ENCODE results near the gene ATG4B.
"Not testable (repeated sequence)": the region's sequence is repeated elsewhere in the genome, so short reads cannot be mapped to it uniquely, and the experiment has no call there.

The ATG4B gene

DNA sequence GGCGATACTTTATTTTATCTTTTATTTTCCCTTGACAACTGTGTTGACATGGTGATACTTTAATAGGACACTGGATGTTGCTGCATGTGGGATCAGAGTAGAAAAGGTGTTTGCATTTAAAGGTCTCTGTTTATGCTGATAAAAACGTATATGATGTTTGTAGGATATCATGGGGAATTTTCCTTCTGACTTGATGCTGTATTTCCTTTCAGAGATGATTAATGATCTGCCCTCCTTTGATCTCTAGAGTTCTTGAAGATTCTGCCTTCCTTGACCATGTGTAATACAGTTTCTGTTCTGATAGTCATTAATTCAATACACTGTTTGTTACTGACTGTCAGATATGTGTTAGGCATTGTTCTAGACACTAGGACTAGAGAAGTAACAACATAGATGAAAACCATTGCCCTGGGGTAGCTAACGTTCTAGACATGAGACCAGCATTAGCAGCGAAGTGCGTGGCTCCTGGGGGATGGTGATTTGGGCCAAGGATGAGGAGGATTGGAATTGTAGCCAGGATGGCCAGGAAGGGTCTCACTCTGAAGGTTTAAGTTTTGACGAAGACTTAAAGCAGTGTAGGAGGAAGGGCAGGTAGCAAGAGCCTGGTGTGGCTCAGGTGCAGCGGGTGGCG lies 2.8 kb downstream of the ATG4B start:
- no peak for DNase-seq (ENCODE audit: low spot score)

DNA sequence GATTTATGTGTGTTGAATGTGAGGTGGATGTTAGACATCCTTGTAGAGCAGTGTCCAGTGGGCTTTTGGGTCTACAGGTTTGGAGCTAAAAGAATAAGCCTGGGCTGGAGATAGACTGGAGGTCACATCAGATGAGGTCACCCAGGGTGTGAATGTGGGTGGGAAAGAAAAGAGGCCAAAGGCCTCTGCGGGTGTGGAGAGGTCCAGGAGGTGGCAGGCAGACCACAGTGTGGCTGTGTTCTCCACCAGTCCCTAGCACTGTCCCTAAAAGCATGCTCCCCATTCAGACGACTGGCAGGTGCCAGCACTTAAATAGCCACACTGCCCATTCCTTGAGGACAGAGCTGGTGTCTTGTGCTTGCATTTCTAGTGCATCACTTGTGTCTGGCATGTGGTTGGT lies 4.1 kb downstream of the ATG4B start:
- no peak for DNase-seq (ENCODE audit: low spot score)

DNA sequence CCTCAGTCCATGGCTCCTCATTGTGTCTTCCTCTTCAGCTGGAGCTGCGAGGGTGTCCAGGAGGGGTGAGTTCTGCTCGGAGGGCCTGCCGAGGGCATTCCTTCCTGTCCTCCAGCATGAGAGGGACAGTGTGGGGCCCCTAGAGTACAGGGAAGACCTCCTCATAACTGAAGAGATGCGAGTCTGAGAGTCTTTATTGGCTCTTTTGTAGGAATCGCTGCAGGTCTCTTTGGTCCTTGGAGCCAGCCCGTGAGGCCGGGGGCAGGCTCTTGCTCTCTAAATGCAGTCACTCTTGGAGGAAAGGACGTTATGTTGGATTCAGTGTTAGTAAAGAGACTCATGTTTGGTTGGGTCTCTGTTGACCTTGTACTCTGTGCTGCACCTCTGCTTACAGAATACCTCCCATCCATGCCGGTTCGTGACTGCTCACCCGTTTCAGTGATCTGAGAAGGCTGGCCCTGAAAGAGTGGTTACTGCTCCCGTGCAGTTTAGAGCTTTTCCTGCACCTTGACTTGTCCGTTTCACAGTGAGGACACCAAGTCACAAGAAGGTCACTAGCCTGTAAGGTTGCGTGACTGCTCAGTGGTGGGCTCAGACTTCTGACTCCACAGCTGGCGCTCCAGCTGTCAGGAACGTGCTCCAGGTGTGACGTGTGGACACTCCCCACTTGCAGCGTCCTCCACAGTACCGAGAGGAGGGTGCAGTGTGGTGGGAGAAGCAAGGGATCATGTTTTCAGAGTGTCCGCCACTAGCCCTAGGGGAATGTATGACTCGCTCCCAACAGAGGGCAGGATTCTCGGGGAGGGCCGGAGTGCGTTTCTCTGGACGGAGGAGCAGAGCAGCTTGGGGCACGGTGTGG lies 7.8 kb downstream of the ATG4B start:
- DNase-seq (ENCODE audit: low spot score): no peak

DNA sequence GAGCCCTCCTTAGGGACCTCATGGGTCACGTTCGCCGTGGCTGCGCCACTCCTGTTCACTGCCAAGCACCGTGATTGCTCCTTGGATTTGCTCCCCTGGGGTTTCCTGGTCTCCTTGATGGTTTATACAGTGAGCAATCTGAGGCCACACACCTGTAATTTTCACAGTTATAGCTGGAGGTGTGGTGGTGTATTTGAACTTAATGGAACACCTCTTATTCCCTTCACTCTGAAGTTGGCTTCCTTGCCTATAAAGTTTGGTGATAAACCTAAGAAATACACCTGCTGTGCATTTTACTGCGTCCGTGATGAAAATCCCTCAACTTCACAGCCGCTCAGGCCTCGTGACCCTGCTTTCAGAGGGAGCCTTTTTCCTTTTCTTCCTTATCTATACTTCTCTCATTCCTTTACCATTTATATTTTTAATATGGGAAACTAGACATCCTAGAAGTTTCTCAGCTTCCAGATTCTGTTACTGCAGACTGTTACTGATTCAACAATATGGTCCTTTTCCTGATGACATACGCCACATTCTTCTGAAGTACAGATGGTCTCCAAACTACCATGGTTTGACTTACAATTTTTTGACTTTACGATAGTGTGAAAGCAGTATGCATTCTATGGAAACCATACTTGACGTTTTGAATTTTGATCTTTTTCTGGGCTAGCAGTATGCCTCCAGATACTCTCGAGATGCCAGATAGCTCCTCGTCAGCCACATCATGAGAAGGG lies 8.6 kb downstream of the ATG4B start:
- no peak for DNase-seq (ENCODE audit: low spot score)

DNA sequence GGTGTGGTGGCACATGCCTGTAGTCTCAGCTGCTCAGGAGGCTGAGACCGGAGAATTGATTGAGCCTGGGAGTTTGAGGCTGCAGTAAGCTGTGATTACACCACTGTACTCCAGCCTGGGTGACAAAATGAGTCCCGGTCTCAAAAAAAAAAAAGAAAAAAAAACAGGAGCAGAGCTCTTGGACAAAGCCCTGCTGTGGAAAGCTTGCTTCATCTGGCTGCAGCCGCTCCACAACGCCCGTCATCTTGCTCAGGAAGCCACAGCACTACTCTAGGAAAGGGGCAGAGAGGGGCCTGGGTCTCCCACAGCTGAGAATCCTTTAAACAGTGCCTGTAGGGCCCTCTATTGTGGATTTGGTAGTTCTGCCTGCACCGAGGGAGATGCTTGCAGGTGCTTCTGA lies 11.0 kb downstream of the ATG4B start:
- no peak for DNase-seq (ENCODE audit: low spot score)

DNA sequence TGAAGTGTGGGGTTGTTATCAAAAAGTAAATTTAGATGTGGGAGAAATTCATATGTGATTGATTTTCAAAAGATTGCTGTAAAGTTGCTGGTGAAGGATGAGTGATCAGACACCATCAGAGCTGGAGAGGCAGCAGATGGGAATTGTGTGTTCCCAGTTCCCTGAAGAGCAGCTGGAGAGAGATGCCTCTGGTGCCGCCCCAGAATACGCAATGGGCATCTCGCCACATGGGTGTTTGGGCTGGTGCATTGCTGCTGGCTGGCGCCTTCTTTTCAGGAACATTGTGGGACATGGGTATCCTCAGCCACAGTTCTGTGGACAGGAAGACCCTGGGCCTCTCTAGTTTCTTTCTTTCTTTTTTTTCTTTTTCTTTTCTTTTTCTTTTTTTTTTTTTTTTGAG lies 11.9 kb downstream of the ATG4B start:
- no peak for DNase-seq (ENCODE audit: low spot score)

DNA sequence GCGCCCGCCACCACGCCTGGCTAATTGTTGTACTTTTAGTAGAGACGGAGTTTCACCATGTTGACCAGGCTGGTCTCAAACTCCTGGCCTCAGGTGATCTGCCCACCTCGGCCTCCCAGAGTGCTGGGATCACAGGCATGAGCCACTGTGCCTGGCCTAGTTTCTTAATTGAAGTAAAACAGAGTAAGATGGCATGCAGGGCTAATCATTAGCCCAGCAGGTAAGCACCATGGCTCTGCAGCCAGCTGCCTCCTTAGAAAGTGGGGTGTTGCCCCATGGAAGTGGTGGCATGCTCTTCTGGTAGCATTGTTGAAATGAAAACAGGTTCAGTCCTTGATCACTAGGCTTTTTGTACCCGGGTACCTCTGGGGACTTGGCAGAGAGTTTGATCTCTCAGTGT lies 12.4 kb downstream of the ATG4B start:
- DNase-seq (ENCODE audit: low spot score): no peak

DNA sequence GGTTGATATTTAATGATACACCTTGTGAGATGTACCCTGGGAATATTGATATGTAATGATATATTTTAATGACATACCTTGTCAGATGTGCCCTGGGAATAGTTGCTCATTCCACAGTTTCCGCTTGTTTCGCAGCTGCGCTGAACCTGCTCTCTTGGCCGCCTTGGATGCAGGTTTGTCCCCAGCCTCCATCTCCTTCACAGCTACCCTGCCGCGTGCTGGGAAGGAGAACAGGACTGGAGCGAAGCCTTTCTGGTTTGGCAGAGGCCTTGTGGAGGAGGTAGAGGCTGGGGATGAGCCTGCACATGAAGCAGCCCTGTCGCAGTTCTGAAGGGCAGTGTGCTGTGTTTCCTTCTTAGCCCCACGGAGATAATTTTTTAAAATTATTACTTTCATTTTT lies 14.6 kb downstream of the ATG4B start:
- no peak for DNase-seq (ENCODE audit: low spot score)

DNA sequence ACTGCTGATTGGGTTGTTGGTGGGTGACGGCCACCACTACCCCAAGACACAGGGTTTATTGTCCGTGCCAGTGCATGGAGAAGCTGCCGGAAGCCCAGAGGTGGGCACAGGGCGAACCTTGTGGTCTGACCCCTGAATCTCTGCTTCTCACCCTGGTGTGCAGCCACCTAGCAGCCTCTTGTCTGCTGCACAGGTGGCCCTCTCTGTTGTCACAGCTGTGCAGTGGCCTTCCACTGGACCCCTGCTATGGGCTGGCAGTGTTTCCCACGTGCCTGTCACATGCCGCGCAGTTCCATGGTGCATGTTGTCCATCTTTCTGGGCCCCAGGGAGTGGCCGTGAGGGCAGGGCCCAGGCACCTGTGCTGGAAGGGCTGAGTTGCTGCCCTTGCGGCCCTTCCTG lies 15.2 kb downstream of the ATG4B start:
- DNase-seq (ENCODE audit: low spot score): no peak

DNA sequence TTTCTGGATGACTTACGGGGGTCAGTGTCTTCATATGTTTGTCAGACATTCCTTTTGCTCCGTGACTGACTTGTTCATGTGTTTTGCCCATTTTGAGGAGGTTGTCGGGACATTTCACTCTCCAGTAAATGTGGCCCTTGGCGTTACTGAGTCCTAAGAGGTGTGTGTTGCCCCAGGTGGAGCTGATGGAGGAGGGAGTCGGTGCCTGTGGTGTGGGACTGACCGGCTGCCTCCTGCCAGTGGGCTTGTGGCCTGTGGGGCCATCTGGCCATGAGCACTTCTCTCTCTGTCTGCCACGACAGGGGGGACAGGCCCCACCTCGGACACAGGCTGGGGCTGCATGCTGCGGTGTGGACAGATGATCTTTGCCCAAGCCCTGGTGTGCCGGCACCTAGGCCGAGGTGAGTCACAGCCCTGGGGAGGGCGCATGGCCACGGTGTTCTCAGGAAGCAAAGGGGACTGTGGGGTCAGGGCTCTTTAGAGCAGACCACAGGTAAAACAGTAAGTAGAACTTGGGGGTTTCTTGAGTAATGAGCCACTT lies 15.8 kb downstream of the ATG4B start:
- DNase-seq (ENCODE audit: low spot score): no peak

DNA sequence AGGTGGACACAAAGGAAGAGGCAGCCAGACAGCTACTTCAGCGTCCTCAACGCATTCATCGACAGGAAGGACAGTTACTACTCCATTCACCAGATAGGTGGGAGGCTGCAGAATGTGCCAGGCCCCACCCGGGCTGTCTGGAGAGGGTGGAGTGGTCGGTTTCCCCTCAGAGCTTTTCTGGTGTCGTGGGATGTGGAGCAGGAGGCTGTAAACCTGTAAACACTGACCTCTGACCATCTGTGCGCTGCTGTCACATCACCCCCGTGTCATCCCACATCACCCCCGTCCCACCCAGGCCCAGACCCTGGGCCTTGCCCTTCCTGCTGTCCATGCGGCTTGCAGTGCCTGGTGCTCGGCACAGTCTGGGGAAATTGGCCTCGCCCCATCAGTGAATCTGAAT lies 17.1 kb downstream of the ATG4B start:
- no peak for DNase-seq (ENCODE audit: low spot score)

DNA sequence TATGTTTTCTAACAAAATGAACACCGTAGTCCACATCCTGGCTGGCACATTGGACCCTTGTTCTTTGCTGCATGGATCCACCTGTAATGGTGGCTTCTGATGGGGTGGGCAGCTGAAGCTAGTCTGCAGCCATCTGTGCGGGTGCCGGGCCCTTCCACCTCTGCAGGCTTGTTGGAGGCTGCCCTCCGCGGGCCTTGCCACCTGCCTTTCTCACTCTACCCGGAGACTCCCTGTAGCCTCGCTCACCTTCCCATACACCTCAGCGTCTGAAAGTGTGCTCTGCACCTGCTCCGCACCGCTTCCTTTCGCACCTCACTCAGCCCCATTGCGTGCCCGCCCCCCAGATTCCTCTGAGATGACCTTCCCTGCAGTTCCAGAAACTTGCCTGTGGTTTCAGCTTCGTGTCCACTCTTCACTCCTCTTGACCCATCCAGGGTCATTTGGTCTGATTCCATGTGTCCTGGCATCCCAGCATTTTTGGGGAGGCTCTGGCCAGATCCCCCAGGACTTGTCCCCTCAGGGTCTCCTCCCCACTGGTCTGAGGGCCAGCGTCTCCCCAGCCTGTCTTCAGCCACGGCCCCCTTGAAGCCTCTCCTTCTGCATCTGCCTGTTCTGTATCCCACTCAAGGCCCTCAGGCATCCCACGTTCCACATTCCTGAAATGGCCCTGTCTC lies 18.2 kb downstream of the ATG4B start:
- no peak for DNase-seq (ENCODE audit: low spot score)

DNA sequence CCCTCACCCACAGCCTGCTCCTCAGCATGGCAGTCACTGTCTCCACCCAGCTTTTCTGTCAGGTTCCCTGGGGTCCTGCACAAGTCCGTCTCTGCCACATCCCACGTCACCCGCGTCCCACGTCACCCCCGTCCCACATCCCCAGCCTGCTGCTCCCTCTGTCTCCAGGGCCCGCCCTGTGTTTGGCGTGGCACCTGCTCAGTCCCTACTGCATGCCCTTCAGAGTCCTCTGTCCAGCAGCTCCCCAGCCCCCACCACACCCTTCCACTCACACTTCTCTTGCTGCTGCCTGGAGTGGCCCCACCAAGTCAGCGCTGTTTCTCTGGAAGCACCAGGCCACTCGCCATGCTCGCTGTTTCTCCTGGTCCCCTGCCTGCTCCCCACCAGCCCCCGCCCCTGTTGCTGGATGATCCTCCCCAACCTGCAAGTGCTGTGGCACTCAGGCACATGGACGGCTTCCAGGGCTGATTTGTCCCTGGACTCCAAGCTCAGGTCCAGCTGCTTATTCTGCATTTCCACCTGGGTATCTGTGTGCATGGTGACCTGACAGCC lies 18.8 kb downstream of the ATG4B start:
- DNase-seq (ENCODE audit: low spot score): no peak

DNA sequence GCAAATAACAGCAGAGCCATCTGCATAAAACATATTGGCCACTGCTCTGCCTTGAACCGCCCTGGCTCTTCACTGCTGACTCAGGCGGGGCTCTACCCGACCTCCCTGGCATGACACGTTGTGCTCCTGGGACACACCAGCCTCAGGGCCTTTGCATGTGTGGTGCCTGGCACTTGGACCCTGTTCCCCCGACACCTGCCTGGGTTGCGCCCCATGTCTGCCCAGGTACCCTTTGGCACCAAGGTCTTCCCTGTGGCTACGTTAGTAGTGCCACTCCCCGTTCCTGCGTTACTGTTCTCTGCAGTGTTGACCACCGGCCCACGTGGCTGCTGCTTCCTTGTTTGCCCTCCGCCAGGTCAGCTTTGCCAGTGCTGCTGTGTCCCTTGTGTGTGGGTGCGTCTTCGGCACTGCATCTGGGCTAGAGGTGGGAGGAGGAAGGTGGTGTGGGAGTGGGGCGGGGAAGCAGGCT lies 20.3 kb downstream of the ATG4B start:
- DNase-seq (ENCODE audit: low spot score): no peak

DNA sequence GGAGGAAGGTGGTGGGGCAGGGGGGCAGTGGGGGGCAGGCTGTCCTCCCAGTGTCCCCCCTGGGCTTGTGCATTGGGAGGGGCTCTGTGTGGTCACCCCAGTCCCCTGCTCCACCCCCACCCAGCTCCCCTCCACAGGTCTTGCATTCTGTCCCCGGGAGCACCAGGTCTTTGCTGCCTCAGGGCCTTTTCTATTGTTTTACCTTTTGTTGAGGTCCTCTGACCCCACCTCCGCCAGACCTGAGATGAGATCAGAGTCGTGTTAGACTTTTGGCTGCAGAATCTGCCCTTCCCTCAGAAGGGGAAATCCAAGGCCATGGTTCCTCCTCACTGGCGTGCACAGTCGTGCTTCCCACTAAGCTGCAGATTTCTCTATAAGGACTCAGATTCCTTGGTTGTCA lies 20.8 kb downstream of the ATG4B start:
- no peak for DNase-seq (ENCODE audit: low spot score)

DNA sequence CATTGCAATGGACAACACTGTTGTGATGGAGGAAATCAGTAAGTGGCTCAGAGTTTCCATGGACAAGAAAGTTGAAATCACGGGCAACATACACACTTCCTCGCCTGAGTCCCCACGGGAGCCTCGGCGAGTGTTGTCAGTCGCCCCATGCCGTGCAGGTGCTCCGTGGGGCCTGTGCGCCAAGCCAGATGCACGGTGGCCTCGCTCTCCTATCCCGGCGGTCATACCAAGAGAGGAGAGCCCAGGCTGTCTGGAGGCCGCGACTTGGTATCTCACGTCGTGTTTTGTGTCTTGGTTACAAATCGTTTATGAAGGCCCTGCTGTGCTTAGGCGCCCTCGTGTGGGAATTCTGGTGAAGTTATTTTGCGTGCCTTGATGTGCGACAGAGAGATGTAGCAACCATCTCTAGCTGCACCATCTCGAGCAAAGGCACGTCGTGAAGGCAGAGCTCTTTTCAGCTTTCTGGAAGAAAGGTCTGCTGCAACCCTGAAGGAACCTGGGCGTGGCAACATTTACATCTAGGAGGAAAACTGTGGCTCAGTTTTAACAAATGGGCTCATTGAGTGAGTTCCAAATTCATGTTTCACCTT lies 21.8 kb downstream of the ATG4B start:
- DNase-seq (ENCODE audit: low spot score): peak; percentile 80

DNA sequence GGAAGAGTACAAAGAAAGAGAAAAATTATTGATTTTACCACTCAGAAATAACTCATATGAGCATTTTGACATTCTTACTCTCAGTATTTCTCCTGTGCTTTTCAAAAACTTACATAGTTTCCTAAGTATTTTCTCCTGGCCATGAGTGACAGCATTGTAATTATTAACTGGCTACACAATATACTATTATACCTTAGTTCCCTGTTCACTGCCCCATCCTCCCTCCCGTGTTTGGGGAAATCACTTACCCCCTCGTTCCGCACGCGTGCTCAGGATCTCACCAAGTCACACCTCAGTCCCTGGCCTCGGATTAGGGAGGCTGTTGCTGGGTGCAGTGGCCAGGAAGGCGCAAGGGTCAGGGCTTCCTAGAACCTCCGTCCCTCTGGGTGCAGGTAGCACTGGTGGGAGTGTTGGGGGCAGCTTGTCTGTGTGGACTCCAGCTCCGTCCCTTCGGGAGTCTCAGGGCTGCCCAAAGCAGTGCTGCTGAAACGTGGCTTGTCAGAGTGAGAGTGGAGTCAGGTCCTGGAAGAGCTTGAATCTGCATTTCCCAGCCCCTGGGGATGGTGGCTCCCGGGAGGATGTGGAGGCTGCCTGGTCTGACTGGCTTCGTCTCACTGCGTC lies 23.2 kb downstream of the ATG4B start:
- DNase-seq (ENCODE audit: low spot score): no peak

DNA sequence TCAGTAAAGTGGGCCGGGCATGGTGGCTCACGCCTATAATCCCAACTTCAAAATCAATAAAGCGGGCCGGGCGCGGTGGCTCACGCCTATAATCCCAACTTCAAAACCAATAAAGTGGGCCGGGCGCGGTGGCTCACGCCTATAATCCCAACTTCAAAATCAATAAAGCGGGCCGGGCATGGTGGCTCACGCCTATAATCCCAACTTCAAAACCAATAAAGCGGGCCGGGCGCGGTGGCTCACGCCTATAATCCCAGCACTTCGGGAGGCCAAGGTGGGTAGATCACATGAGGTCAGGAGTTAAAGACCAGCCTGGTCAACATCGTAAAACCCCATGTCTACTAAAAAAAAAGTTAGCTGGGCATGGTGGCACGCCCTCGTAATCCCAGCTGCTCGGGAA lies 25.2 kb downstream of the ATG4B start:
- not testable (repeated sequence) for DNase-seq (ENCODE audit: low spot score)

DNA sequence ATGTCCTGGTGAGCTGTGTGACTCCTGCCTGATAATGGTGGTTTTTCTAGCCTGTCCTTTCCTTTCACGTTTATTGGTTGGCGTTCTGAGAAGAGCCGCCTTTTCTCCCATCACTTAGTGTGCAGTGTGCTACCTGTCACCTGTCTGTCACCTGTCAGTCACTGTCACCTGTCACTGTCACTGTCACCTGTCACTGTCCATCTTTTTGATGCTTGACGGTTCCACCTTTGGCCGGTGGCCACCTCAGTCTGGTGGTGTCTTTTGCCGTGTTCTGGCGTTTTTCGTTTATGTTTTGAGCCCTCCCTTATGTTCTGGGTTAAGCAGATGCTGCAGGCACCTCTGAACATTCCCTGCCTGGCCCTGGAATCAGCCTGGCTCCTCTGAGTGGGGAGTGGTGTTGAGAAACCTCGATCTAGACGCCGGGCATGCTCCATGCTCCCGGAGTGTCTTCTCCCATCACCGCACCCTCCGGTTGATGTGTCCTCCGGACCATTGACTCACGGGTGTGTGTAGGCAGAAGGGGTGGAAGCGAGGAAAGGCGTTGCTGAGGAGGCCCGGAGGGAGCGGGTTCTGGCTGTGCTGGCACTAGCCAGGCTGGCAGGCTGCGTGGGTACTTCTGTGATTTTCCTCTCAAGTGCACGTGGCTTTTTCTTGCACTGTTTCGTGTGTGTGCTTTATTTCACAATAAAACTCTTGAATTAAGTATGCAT lies 28.4 kb downstream of the ATG4B start:
- no peak for DNase-seq (ENCODE audit: low spot score)
